Keratinocyte (primary cell): ENCODE measurements around the gene PWWP2B.

ENCODE experiments used
- CTCF ChIP-seq, 3 experiments: IDR thresholded peaks in 1 of 3; conservative IDR thresholded peaks in 1 of 3; optimal IDR thresholded peaks in 1 of 3; 2 replicates in 2 of 3; 3 replicates in 1 of 3; pipeline versions ENCODE3 to v1.5.1; 2011; ENCODE audit warnings: low read length in 3 of 3, mild to moderate bottlenecking in 3 of 3, moderate library complexity in 2 of 3, control low read depth in 1 of 3, inconsistent platforms in 1 of 3; ENCODE audit not compliant: insufficient read depth in 2 of 3; ENCODE audit errors: extremely low read depth in 1 of 3
- EZH2 ChIP-seq: IDR thresholded peaks from one replicate; pipeline ENCODE4 v1.6.1; 2012; ENCODE audit warnings: inconsistent platforms, mild to moderate bottlenecking, low read length, moderate library complexity

DNA sequence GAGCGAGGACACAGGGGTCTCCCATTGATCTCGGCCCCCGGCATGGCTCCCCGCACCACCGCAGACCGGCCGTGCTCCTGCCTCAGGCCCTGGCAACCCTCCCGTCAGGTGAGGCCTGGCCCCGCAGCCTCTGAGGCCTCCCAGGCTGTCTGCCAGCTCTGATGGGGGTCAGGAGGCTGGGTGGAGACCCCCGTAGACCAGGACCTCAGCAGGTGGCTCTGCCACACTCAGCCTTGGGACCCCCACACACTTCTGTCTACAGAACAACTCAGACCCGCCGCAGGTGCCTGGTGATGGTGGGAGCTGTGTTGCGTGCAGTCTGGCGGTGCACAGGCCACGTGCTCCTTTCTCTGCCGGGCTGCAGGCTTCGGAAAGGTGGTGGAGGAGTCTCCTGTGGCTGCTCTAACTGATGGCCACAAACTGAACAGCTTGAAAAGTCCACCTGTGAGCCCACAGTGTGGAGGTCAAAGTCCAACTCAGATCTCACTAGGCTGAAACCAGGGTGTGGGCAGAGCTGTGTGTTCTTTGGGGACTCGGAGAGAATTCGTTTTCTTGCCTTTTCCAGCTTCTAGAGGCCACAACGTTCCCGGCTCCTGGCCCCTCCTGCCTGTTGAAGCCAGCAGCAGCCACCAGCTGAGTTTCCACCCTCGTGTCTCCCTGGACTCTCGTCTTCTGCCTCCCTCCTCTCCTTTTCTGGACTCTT lies 62.5 kb downstream of the PWWP2B start:
- TF ChIP-seq CTCF (optimal IDR thresholded peaks at IDR 0.05 in 1 of 3, IDR thresholded peaks at IDR 0.05 in 1 of 3, conservative IDR thresholded peaks at IDR 0.05 in 1 of 3; ENCODE audit: extremely low read depth in 1 of 3, insufficient read depth in 2 of 3, low read length in 3 of 3): no peak
- no peak for TF ChIP-seq EZH2
